Measurements from ENCODE around the gene ARID1B. TPM values are rescaled to one million over a fixed set of nuclear protein-coding genes. Genes with fewer than 3 reads are reported as not detected.

Gene ARID1B
- total RNA-seq, 1 experiment from 2014 or later = 86.3 TPM

- Histone ChIP-seq H3K27ac (ENCODE audit: low read depth, low read length, poor library complexity, severe bottlenecking) (peak overlapping the region; percentile 33), H3K9me3 (ENCODE audit: low read depth, low read length, poor library complexity, severe bottlenecking) (no peaks in the 10 kb centered on the region), H3K27me3 (replicated peaks; ENCODE audit: insufficient read depth, low read depth, low read length, poor library complexity) (no peaks in the 10 kb centered on the region), H3K4me1 (ENCODE audit: insufficient read depth, low read length, poor library complexity, severe bottlenecking) (peaks cover 12% of the 10 kb centered on the region), H3K36me3 (ENCODE audit: insufficient read depth, low read length, poor library complexity, severe bottlenecking) (no peaks in the 10 kb centered on the region), H3K4me3 (ENCODE audit: low read depth, low read length, poor library complexity, severe bottlenecking) (no peak overlapping the region)
- ChIA-PET CTCF (no interaction called here), POLR2A (ENCODE audit: low non-redundant PET) (no interaction called here)
- DNase-seq (ENCODE audit: low spot score) = no peak
- BruUV-seq (replicated peaks) = no TSS peak
- TF ChIP-seq EZH2 (IDR thresholded peaks at IDR 0.05; ENCODE audit: borderline replicate concordance, low read depth, low read length, poor library complexity, severe bottlenecking) (no peak), CTCF (conservative IDR thresholded peaks at IDR 0.05; ENCODE audit: low read depth, low read length) (no peak)
- intact Hi-C loops (cut with micrococcal nuclease; ENCODE audit: unreplicated experiment) = no loop called here
Observed at GRCh38 chr6:156881687-156882629, 104.8 kb downstream of the ARID1B start.

- POLR2A ChIA-PET (ENCODE audit: low non-redundant PET) = no interaction called here
- DNase-seq (ENCODE audit: low spot score) = no peak
- CTCF ChIA-PET = no interaction called here
- Histone ChIP-seq H3K27ac (ENCODE audit: low read depth, low read length, poor library complexity, severe bottlenecking) (no peak overlapping the region), H3K4me1 (ENCODE audit: insufficient read depth, low read length, poor library complexity, severe bottlenecking) (peaks cover 21% of the 10 kb centered on the region), H3K9me3 (ENCODE audit: low read depth, low read length, poor library complexity, severe bottlenecking) (no peaks in the 10 kb centered on the region), H3K4me3 (ENCODE audit: low read depth, low read length, poor library complexity, severe bottlenecking) (no peak overlapping the region), H3K27me3 (replicated peaks; ENCODE audit: insufficient read depth, low read depth, low read length, poor library complexity) (no peaks in the 10 kb centered on the region), H3K36me3 (ENCODE audit: insufficient read depth, low read length, poor library complexity, severe bottlenecking) (no peaks in the 10 kb centered on the region)
- TF ChIP-seq EZH2 (IDR thresholded peaks at IDR 0.05; ENCODE audit: borderline replicate concordance, low read depth, low read length, poor library complexity, severe bottlenecking) = no peak
- no peak for TF ChIP-seq CTCF (conservative IDR thresholded peaks at IDR 0.05; ENCODE audit: low read depth, low read length)
- no TSS peak for BruUV-seq (replicated peaks)
- intact Hi-C loops (cut with micrococcal nuclease; ENCODE audit: unreplicated experiment) = no loop called here
Observed at GRCh38 chr6:156883497-156884252, 106.5 kb downstream of the ARID1B start.

- no TSS peak for BruUV-seq (replicated peaks)
- CTCF ChIA-PET = no interaction called here
- TF ChIP-seq CTCF (conservative IDR thresholded peaks at IDR 0.05; ENCODE audit: low read depth, low read length) = no peak
- TF ChIP-seq EZH2 (IDR thresholded peaks at IDR 0.05; ENCODE audit: borderline replicate concordance, low read depth, low read length, poor library complexity, severe bottlenecking) = no peak
Observed at GRCh38 chr6:156884306-156884705, 107.1 kb downstream of the ARID1B start.

More at GRCh38 chr6:156884306-156884705, 107.1 kb downstream of the ARID1B start:
- Histone ChIP-seq H3K4me3 (ENCODE audit: low read depth, low read length, poor library complexity, severe bottlenecking) (no peak overlapping the region), H3K4me1 (ENCODE audit: insufficient read depth, low read length, poor library complexity, severe bottlenecking) (peaks cover 21% of the 10 kb centered on the region), H3K36me3 (ENCODE audit: insufficient read depth, low read length, poor library complexity, severe bottlenecking) (no peaks in the 10 kb centered on the region), H3K9me3 (ENCODE audit: low read depth, low read length, poor library complexity, severe bottlenecking) (no peaks in the 10 kb centered on the region), H3K27ac (ENCODE audit: low read depth, low read length, poor library complexity, severe bottlenecking) (no peak overlapping the region), H3K27me3 (replicated peaks; ENCODE audit: insufficient read depth, low read depth, low read length, poor library complexity) (no peaks in the 10 kb centered on the region)
- POLR2A ChIA-PET (ENCODE audit: low non-redundant PET) = no interaction called here
- intact Hi-C loops (cut with micrococcal nuclease; ENCODE audit: unreplicated experiment) = no loop called here
- no peak for DNase-seq (ENCODE audit: low spot score)
